Bronchial epithelial cell (primary cell): Measurements from ENCODE around the gene LAPTM5. TPM values are rescaled to one million over a fixed set of nuclear protein-coding genes. Genes with fewer than 3 reads are reported as not detected.

Source experiments
- DNase-seq: peaks from one replicate; pipeline ENCODE4 v3.0.0-alpha.2; 2010; ENCODE audit warnings: low read depth
- FAIRE-seq: peaks from 2 replicates; lab custom pipeline; 2011; peaks lifted over from hg19 to GRCh38; lab: Jason Lieb, UNC
- H3K27me3 ChIP-seq: 2 replicates; pipeline ENCODE4 v1.5.1; 2011; ENCODE audit warnings: low read length; ENCODE audit not compliant: control insufficient read depth, insufficient read depth
- H3K36me3 ChIP-seq: 2 replicates; pipeline ENCODE4 v1.5.1; 2011; ENCODE audit warnings: low read length; ENCODE audit not compliant: control insufficient read depth, insufficient read depth
- H3K4me3 ChIP-seq: 2 replicates; pipeline ENCODE4 v1.5.1; 2011; ENCODE audit warnings: mild to moderate bottlenecking, low read depth, low read length, control low read depth
- total RNA-seq: library from RNA; depleted of rRNA; stranded (reverse); fragments of >200 nt; gene quantifications from 2 replicates; pipeline ENCODE4 v1.2.1, GENCODE V29; 2014
- TF ChIP-seq, protein P1 (sequence below): IDR thresholded peaks from 2 replicates; pipeline ENCODE4 v1.5.1; 2011; ENCODE audit warnings: mild to moderate bottlenecking, moderate library complexity, low read length, control low read depth, inconsistent platforms; ENCODE audit not compliant: insufficient read depth, severe bottlenecking

The LAPTM5 gene
- total RNA-seq, 1 donor from 2014 or later, result under 0.01 TPM

DNA sequence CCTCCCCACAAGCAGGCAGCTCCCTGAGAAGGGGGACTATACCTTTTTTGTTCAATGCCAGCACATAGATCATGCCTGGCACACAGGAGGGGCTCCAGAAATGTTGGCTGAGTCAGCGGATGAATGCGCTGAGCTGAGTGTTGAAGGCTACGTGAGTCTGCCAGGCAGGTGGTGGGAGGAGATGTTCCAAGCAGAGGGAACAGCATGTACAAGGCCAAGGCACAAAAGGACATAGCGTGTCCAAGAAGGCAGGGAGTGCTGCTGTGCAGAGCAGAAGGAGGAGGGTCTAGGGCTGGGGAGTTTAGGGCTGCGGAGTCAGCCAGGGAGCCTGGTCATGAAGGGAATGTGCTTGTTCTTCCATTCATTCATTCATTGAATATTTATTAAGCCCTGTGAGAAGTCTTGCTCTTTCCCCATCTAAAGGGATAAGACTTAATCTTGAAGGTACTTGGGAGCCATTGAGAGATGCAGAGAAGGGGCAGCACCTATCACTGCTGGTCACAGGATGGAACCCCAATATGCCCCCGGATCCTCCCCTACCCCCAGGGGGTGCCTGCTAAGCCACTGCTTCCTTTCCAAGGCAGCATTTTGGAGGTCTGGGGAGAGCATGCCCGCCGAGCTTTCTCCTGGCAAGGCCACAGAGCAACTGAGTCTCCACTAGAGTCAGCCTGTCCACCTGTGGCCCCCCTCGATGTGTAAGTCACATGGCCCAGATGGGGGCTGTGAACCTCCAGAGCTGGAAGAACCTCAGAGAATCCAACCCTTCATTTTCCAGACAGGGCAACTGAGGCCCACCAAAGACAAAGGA, 31.2 kb upstream of the LAPTM5 start:
- Histone ChIP-seq H3K27me3 (peaks cover 8% of the 10 kb centered on the region), H3K4me3 (no peak overlapping the region), H3K36me3 (no peaks in the 10 kb centered on the region)
- TF ChIP-seq, protein P1, sequence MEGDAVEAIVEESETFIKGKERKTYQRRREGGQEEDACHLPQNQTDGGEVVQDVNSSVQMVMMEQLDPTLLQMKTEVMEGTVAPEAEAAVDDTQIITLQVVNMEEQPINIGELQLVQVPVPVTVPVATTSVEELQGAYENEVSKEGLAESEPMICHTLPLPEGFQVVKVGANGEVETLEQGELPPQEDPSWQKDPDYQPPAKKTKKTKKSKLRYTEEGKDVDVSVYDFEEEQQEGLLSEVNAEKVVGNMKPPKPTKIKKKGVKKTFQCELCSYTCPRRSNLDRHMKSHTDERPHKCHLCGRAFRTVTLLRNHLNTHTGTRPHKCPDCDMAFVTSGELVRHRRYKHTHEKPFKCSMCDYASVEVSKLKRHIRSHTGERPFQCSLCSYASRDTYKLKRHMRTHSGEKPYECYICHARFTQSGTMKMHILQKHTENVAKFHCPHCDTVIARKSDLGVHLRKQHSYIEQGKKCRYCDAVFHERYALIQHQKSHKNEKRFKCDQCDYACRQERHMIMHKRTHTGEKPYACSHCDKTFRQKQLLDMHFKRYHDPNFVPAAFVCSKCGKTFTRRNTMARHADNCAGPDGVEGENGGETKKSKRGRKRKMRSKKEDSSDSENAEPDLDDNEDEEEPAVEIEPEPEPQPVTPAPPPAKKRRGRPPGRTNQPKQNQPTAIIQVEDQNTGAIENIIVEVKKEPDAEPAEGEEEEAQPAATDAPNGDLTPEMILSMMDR, result no peak
- DNase-seq (no peak), FAIRE-seq (no peak)

DNA sequence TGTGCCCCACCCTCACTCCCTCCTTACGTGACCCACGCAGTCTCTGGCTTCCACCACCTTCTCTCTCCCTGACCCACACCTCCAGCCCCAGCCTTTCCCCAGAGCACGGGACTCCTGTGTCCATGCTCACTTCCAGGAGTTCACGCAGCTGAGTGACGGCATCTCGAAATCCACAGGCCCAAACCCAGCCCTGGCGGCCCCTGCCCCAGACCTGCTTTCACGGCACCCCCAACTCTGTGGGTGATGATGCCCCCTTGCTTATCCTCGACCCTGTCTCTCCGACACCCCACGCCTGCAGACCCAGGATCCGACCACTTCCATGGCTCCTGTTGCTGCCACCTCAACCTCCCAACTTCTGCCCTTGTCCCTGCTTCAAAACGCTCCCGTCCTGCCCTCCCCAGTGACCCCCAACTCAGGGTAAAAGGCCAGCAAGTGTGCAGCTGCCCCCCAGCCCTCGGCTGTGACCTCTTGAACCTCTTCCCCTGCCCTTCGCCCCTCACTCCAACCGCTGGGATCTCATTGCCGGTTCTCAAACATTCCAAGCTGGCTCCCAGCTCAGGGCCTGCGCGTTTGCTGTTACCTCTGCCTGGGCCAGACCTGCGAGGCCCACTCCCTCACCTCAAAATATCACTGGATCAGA, 30.4 kb upstream of the LAPTM5 start:
- Histone ChIP-seq H3K27me3 (peaks cover 6% of the 10 kb centered on the region), H3K4me3 (no peak overlapping the region), H3K36me3 (no peaks in the 10 kb centered on the region)
- FAIRE-seq (no peak), DNase-seq (no peak)
- TF ChIP-seq, protein P1, result no peak

DNA sequence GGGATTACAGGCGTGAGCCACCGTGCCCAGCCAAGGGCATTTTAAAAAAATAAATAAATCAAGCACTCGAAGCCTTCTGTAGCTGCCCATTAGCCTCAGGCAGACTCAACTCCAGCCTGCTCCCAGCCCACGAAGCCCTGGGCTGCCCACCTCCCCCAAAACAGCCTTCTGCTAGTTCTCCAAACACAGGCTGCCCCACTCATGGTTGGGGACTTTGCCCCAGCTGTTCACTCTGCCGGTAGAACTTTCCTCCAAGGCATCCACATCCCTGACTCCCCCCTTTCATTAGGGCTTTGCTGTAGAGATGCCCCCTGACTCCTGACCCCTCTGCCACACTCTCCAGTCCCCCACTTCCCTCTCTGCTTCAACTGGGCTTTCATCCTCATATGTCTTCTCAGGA, 29.7 kb upstream of the LAPTM5 start:
- Histone ChIP-seq H3K27me3 (peaks cover 6% of the 10 kb centered on the region), H3K36me3 (no peaks in the 10 kb centered on the region), H3K4me3 (no peak overlapping the region)
- DNase-seq (no peak), FAIRE-seq (no peak)
- TF ChIP-seq, protein P1, result no peak

DNA sequence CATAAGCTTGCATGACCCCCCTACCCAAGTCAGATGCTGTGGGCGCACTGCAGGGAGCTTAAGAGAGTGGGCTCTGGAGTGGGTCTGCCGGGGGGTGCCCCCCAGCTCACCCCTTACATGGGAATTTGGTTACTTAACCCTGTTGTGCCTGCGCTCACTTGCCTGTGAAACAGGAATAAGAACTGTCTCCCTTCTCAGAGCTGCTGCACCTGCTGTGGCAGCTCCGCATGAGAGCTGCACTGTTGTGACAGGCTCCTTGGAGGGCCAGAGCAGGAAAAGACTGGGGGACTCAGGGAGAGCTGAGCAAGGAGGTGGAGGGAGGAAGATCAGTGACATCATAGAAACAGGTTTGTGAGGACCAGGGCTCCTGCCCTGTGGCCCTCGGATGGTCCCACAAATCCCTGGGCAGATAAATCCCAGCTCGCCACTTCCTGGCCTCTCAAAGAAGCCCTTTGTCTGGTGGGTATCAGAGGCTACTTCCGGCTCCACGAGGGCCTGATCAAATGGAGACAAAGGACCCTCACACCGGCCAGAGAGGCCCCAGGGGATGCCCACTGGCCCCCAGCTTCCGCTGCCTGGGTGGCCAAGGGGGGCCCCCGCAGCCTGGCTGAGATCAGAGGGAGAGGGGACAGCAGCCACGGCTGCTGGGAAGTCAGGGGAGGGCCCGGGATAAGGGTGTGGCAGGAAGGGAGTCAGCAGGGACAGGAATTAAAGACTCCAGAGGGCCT, 28.9 kb upstream of the LAPTM5 start:
- H3K27me3 ChIP-seq, result peaks cover 3% of the 10 kb centered on the region
- no peak for FAIRE-seq
- no peak for DNase-seq
- TF ChIP-seq, protein P1, result no peak
- no peaks in the 10 kb centered on the region for H3K36me3 ChIP-seq
- H3K4me3 ChIP-seq, result no peak overlapping the region

DNA sequence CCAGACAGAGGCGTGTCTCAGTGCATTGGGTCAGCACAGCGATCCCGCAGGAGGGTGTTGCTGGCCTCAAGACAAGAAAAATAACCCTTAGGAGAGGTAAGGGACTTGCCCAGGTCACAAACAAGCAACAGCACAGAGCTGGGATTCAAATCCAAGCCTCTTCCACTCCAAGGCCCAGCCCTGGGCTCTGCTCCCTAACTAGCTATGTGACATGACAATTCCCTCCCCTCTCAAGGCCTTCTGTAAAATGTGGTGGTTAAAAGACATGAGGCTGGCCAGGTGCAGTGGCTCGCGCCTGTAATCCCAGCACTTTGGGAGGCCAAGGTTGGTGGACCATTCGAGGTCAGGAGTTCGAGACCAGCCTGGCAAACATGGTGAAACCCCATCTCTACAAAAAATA, 28.1 kb upstream of the LAPTM5 start:
- no peak for FAIRE-seq
- DNase-seq, result no peak
- peaks cover 3% of the 10 kb centered on the region for H3K27me3 ChIP-seq
- H3K36me3 ChIP-seq, result no peaks in the 10 kb centered on the region
- H3K4me3 ChIP-seq, result no peak overlapping the region
- TF ChIP-seq, protein P1, result no peak
